NCI-H2107 (cell line): Measurements from ENCODE around the gene EBF4.

Experiments used
- DNase-seq: peaks from one replicate; lab custom pipeline; 2025; lab: John Stamatoyannopoulos, UW

Gene EBF4

GRCh38 chr20:2742934-2743559, 50.5 kb downstream of the EBF4 start:
- peak; percentile 24 for DNase-seq

GRCh38 chr20:2745060-2745910, 52.7 kb downstream of the EBF4 start:
- DNase-seq = no peak

- DNase-seq = no peak
Measured at GRCh38 chr20:2745936-2746635, 53.5 kb downstream of the EBF4 start.

DNA sequence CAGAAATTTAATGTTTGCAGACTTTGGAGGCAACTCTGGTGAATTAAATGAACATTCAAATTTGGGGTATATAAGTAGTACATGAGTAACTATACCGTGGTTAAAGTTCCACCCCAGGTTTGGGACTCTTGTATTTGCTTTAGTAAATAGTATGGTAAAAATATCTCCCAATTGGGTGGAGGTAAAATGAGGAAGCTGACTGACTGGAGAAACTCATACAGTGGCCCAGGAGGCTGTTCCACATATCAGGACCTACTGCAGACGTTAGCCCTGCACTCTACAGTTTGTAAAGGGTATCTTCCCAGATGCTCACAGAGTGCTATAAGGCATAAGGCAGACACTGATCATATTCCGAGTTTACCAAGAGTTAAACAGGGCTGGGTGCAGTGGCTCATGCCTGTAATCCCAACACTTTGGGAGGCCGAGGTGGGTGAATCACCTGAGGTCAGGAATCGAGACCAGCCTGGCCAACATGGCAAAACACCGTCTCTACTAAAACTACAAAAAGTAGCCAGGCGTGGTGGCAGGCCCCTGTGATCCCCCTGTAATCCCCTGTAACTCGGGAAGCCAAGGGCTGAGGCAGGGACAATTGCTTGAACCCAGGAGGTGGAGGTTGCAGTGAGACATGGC, 54.2 kb downstream of the EBF4 start:
- no peak for DNase-seq

GRCh38 chr20:2747676-2748235, 55.2 kb downstream of the EBF4 start:
- no peak for DNase-seq

GRCh38 chr20:2748551-2749342, 56.2 kb downstream of the EBF4 start:
- no peak for DNase-seq

DNA sequence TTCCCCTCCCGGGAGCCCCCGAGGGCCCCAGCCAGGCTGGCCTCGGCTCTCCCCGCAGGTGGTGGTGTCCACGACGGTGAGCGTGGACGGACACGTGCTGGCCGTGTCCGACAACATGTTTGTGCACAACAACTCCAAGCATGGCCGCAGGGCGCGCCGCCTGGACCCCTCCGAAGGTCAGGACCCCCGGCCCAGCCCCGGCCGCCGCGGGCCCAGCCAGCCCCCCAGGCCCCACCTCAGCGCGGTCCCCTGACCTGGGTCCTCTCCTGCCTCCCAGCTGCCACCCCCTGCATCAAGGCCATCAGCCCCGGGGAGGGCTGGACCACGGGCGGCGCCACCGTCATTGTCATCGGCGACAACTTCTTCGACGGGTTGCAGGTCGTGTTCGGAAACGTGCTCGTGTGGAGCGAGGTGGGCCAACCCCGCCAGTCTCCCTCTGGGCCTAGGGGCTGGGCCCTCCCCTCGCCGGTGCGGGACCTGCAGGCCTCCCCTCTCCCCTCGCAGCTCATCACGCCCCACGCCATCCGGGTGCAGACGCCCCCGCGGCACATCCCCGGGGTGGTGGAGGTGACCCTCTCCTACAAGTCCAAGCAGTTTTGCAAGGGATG, 56.9 kb downstream of the EBF4 start:
- no peak for DNase-seq

DNA sequence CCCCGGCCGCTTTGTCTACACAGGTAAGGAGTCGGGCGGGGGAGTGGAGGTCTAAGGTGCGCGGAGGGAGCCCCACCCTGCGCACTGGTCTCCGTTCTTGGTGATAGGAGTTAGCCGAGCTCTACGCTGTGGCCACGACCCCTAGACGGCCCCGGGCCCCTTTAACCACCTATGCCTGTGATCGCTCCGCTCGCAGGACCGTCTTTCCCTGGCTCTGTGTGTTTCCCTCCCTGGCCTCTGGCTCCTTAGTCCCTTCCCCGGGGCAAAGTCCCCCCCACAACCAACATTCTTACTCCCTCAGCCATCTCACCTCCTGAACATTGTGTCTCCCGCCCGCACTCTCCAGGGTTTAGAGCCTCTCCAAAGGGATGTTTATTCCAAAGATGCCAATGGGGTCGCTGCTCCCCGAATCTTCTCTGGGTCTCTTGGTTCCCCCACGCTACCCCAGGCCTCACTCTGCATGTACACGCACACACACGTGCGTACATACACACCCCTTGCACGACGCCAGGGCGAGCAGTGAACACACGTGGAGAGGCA, 57.4 kb downstream of the EBF4 start:
- DNase-seq = no peak

DNA sequence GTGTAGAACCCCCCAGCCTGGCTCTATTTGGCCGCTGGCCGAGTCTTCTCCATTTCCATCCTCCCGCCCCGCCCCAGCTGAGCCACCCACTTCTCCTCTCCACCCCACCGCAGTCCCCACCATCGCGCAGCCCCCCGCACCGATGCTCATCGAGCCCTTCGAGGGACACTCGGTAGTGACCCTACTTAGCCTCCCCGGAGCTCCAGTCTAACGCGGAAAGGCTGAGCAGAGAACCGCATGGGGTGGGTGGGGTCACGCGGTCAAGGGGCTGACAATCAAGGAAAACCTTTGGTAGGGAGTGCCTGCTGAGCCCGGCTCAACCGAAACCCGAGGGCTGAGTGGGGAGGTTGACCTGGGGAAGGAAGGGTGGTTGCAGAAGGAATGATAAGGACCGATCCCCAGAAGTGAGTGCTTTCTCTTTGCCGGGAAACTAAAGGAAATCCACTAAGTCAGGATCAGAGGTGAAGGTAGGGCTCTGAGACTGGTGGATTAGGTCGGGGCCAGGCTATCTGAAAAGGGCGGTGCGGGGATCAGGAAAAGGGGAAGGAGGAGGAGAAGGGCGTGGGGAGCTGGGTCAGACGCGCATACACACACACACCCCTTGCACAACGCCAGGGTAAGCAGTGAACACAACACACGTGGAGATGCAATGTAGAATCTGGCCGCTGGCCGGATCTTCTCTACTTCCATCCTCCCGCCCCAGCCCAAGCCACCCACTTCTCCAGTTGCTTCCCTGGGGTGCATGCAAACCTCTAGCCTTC, 58.1 kb downstream of the EBF4 start:
- DNase-seq = no peak

- no peak for DNase-seq
Measured at GRCh38 chr20:2751347-2751877, 58.8 kb downstream of the EBF4 start.

DNA sequence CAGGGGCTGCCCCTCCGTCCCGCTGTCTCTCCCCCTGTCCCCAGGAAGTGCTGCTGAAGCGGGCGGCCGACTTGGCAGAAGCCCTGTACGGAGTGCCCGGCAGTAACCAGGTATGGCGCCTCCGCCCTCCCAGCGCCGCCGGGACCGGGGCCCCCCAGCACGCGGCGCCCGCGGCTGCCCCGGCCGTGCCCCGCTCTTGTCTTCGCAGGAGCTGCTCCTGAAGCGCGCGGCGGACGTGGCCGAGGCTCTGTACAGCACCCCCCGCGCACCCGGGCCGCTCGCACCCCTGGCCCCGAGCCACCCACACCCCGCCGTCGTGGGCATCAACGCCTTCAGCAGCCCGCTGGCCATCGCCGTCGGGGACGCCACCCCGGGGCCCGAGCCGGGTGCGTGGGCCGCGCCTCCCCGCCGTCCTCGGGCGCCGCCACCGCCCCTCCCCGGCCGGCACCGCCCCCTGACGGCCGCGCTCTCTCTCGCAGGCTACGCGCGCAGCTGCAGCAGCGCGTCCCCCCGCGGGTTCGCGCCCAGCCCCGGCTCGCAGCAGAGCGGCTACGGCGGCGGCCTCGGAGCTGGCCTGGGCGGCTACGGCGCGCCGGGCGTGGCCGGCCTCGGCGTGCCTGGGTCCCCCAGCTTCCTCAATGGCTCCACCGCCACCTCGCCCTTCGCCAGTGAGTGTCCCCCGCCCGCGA, 59.4 kb downstream of the EBF4 start:
- no peak for DNase-seq

DNA sequence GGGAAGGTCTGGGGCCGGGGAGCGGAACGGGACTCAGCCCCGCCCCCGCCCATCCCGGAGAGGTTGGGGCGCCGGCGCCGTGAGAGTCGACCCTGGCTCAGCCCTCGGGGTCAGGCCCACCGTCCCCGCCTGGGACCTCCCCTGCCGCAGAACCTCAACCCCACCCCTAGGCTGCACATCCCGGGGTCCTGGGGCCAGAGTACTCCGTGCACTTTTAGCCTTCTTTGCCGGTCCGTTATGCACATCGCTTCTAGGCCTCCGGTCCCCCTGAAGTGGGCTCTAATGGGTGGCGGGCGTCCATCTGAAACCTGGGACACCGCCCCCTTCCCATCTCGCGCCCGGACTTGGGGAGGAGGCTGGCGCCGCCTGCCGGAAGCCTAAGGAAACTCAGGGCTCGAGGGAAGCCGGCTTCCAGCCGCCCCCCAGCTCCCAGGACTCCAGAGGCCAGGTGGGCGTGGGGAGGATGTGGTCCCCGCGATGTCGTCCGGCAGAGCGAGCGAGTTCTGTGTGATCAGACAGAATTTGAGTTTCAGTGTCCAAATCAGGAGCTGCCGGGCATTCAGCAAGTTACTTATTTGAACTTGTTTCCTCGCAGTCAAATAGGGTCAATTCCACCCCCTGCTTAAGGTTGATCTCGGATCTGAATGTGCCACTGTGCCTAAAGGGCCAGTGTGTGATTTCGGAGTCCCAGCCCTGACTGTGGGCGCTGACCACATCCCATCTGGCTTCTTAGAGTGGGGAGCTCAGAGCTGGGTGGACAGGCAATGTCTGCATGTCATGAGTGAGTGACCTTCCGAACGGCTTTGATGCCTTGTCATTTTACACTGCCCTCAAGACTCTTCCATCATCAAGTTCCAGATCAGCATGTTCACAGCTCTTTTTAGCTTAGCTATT, 60.2 kb downstream of the EBF4 start:
- no peak for DNase-seq

DNA sequence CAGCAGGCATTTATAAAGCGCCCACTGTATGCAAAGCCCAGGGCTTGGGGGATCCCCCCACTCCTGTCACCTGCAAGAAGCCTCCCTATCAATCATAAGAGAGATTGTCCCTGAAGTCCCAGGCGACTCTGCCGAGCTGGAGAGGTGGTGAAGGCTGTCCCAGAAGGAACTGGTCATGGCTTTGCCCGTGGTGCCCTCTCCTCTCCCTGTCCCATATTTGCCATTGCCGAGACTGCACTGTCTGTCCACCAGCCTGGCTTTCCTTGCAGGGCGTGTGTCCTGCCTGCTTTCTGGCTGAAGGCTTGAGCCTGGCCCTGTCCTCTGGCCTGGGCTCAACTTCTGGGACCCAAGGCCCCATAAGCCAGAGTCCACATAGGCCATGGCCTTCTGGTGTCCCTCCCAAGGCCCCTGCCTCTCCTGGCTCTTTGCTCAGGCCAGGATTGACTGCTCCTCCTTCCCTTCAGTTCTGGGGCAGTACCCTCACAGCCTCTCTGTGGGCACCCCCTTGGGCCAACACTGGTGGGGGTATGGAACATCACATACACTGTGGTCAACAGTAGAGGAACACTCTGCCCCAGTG, 61.0 kb downstream of the EBF4 start:
- no peak for DNase-seq

DNA sequence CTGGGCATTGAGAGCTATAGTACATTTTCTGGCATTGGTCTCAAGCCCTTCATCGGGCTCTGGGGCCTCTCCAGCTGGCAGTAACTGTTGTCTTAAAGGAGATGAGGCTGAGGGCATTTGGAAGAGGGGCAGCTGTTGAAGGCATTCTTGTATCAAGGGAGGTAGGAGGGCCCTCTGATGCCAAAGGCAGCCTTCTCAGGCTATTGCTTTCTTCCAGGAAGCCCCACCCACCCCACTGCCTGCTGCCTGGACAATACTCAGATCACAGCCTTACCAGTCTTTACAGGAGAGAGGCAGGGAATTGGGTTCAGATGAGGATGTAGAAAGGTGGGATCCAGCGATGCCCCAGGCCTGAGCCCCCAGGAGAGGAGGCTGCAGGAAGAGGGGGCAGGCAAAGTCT, 61.8 kb downstream of the EBF4 start:
- DNase-seq = no peak

DNA sequence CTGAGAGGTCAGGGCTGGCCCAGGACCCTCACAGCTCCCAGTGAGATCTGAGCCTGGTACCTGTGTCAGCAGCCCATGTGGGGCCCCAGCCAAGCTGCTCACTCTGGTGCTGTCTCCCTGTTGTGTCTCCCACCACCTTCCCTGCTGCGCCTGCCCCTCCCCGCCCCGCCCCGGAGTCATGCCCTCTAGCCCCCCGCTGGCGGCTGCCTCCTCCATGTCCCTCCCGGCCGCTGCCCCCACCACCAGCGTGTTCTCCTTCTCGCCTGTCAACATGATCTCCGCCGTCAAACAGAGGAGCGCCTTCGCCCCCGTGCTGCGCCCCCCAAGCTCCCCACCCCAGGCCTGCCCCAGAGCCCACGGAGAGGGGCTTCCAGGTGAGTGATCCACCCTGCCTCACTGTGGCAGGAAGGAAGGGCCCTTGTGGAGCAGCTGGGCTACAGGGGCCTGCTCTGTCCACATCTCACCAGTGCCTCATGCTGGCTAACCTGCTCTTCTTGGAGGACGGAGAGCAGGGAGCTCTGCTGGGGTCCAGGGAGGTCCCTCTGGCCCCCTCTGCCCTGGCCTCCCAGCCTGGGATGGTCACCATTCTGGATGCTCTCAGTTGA, 63.0 kb downstream of the EBF4 start:
- DNase-seq = no peak

DNA sequence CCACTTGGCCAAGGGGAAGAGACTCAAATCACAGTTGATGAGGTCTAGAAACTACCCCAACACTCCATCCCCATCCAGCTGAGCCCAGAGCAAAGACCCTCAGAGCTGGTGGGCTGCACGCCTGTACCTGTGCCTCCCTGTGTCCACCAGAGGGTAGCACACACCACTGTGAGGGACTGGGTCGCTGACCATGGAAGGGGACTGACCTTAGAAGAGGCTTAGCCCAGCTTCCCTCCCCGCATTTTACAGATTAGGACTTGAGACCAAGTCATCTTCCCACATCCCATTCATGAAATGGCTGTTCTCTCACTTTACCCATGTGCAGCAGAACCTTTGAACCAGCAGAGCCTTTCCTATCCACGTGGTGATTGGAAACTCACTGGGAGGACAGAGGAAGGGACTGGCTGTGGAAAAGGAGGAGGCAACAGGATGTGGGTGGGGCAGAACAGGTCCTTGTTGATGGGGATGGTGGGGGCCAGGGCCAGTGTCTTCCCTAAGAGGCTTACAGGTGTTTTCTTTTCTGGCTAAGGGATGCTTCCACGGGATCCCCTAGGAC, 63.6 kb downstream of the EBF4 start:
- no peak for DNase-seq

DNA sequence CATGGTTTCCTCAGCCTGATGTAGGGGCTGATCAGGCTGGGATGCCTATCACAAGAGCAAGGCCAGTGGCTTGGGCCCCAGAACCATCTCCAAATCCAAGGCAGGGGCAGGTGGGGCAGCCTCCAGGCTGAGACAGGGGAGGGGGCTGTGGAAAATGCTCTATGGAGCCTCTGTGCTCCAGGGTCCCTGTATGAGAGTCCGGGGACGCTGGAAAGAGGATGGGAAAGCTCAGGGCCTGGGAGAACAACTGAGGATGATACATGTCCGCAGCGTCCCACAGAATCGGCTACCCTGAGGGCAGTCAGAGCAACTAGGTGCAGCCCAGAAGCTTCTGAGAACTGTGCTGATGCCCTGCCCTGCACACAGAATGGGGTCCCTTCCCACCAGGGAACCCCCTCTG, 64.4 kb downstream of the EBF4 start:
- no peak for DNase-seq
